GM21423 (cell line): ENCODE measurements around the gene SHE.
"Not testable (repeated sequence)": the region's sequence is repeated elsewhere in the genome, so short reads cannot be mapped to it uniquely, and the experiment has no call there.

Experiments used
- ATAC-seq: cut with Tn5 transposase; IDR thresholded peaks from one replicate; pipeline ENCODE4 v1.9.1; 2021; ENCODE audit warnings: mild to moderate bottlenecking, moderate library complexity; ENCODE audit not compliant: unreplicated experiment

Gene SHE

DNA sequence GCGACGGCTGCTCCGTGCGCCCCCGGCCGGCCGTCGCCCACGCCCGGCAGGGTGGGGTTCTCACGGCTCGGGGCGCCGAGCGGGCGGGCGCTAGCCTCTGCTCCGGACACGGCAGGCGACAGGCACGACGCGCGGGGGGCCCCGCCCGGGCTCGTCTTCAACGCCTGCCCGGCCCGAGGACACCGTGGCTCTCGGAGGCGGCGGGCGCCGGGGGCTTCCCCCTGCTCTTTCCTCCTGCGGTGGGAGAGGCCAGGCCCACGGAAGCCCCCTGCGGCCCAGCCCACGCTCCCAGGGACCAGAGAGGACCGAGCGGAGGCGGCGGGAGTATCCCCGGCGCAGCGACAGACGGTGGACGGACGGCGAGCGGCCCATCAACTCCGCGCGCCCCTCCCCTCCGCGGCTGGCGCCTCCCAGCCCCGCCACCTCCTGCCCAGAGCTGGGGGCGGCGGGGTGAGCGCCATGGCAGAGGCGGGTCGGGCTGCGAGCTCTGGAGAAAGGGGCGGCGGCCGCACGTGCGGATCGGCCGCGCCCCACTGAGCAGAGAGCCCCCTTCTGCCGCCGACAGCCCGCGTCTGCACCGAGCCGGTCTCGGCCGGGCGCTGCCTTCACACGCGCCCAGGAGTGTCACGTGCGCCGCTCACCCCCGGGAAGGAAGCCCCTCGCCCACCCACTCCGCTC lies at the start of gene SHE, which contains the start of gene TDRD10:
Gene SHE, minus strand, starts transcription at position 347 of the 678 bp plus-strand sequence. CDS start 386 bp downstream, outside the sequence.
Gene TDRD10, plus strand, starts transcription at position 154 of the 678 bp plus-strand sequence. CDS start 4,685 bp downstream, outside the sequence.
- no peak for ATAC-seq

- no peak for ATAC-seq
These were observed 49.3 kb upstream of the SHE start for GRCh38 chr1:154551474-154551873.

DNA sequence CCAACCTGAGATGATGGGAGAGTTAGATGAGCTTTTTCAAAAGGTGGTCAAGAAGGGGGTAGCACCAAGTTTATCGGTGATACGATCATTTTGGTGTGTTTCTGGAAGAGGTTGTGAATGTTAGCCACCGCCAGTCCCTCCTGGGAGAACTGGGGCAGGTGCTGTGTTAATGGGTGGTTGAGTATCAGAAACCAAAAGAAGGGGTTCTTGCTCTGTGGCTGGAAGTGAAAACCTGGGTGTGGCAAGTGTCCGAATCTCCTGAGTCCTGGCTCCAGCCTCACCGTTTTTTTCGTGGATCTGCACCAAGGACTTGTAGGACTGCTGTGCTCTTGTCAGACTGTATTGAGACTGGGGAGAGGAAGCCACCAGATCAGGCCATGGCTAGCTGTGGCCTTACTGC lies 48.4 kb upstream of the SHE start:
- no peak for ATAC-seq

DNA sequence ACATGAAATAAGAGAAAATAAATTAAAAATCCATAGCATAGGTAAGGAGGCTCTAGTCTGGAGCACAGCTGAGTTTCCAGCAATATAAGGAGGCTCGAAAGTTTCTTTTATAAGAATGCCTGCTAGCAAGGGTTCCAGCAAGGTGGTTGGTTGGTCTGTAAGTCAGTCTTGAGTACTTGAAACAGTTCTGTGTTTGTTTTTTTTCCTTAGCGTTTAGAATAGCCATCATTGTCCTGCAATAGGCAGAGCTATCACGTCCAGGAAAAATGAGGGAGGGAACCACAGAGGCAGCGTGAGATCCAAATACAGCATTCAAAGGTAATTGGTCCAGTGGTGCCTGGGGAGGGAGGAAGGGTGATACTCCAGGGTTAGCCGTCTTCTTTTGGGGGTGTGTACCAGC lies 47.9 kb upstream of the SHE start:
- no peak for ATAC-seq

- no peak for ATAC-seq
These were observed 47.1 kb upstream of the SHE start for GRCh38 chr1:154549202-154549770.

DNA sequence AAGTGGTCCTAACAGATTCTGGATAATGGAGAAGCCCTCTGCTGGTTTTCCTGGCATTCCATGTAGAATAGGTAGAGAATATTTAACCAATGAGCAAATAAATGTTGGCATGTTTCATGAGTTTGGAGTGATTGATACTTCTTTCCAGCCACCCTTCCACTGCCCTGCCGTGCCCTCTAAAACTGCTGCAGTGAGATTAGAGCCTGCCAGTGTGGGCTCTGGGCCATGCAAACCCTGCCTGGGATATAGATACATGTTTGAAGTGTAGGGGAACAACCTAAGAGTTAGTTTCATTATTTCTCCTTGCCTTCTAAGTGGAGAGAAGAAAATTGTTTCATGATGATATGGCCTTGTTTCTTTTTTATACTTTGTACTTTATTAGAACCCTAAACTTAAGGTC lies 45.8 kb upstream of the SHE start:
- ATAC-seq: no peak

GRCh38 chr1:154547105-154547732 lies 45.0 kb upstream of the SHE start:
- ATAC-seq: no peak

DNA sequence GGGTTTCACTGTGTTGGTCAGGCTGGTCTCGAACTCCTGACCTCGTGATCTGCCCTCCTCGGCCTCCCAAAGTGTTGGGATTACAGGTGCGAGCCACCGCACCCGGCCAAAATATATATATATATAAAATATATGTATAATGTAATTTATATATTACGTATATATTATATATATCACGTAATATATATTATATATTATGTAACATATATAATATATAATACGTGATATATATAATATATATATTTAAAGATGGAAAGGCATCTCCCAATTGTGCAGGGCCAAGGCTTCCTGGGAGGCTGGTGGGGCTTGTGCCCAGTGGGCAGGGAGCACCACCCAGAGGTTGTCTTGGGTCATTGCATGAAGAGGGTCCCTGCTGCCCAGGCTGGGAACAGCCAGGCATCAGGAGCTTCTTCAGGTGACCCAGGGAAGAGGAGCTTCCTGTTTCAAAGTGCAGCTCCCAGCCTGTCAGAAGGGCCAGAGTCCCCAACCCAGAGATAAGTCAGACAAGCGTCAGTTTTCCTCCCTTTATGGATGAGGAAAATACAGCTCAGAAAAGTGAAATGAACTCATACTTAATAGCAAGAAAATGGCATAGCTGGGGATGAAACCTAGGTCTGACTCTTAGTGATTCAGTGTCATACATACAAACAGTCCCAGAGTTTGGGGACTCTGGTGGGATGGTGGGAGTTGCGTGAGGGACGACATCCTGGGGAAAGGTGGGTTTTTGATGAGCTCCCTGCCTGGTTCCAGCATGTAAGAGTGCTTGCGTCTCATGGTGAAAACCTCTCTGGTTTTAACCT lies 44.3 kb upstream of the SHE start:
- ATAC-seq: no peak

DNA sequence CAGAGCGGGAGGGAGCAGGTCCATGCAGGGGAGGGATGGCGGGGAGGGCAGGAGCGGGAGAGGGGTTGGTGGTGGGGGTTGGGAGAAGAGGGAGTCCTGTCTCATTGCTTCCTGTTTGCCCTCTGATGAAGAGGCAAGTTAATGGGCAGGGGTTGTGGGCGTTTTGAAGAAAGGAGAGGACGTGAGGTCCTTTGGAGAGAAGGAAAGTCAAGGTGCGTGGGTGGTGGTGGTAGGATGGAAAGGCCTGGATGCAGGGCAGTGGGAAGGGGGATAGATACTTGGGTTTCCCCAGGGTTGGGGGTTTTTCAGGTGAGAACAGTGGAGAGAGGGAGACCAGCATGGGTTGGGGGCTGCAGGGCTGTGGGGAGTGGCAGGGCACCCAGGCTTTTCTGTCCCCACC lies 39.0 kb upstream of the SHE start:
- ATAC-seq: no peak

- ATAC-seq: no peak
These were observed 37.6 kb upstream of the SHE start for GRCh38 chr1:154539486-154540483.

- ATAC-seq: no peak
These were observed 34.4 kb upstream of the SHE start for GRCh38 chr1:154536570-154536969.

DNA sequence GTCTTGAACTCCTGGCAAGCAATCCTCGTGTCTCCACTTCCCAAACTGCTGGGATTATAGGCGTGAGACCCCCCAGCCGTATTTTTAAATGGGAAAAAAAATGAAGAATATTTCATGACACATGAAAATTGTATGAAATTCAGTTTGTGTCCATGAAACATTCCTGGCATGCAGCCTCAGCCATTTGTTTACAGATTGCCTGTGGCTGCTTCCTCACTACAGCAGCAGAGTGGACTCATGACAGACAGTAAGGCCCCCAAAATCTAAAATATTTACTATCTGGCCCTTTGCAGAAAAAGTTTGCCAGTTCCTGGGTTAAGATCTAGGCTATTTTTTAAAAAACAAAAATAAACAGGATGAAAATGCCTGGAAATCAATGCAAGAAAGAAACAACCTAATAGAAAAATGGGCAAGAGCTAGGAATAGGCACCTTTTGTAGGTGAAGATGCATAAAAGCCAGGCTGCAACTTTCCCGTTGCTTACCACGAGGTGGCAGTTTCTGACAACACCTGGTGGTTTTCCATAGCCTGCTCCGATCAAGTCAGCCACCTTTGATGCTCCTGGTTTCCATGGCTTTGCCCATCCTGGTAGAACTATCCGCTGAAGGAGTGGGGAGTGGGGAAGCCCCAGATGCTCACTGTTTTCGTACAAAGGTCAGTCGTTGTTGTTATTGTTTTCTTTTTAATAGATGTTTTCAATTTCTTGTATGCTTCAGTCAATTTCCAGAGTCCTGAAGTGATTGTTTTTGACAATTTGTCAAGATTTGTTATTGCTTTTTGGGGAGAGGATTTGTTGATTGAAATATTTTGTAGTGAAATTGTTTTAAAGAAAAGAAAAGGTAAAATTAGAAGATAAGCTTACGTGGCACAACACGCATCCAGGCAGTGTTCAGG lies 32.0 kb upstream of the SHE start:
- no peak for ATAC-seq

GRCh38 chr1:154531950-154532349 lies 29.7 kb upstream of the SHE start:
- not testable (repeated sequence) for ATAC-seq

- ATAC-seq: no peak
These were observed 27.1 kb upstream of the SHE start for GRCh38 chr1:154529308-154529707.

DNA sequence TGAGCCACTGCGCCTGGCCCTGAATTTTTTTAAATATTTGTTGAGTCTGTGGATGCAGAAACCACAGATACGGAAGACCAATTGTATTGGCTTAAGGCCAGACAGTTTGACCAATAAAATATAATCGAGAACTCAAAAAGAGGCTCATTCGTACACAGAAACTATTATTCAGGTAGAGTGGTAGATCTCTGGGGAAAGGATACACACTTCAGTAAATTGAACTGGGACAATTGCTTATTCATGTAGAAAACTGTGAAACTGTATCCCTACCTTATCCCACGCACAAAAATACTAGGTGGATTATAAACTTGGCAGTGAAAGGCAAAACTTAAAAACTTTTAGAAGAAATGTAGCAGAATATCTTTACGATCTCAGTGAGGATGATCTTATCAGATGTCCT lies 25.0 kb upstream of the SHE start:
- ATAC-seq: no peak

DNA sequence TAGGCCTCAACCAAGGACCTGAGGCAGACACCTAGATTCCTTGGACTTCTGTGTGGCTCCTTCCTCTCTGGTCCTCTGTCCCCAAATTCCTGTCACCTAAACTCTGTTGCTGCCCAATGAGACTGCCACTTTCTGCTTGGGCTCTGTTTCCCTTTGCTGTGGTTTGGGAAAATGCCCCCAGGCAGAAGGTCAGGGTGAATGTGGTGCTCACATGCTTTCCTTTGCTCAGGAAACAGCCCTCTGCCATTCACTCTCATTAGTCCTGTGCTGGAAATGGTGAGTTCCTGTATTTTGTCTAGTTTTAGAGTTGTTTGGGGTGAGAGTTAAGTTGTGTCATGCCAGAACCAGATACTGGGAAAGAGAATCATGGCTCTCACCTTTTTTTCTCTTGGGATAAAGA lies 22.7 kb upstream of the SHE start:
- no peak for ATAC-seq

GRCh38 chr1:154521695-154522094 lies 19.5 kb upstream of the SHE start:
- no peak for ATAC-seq

DNA sequence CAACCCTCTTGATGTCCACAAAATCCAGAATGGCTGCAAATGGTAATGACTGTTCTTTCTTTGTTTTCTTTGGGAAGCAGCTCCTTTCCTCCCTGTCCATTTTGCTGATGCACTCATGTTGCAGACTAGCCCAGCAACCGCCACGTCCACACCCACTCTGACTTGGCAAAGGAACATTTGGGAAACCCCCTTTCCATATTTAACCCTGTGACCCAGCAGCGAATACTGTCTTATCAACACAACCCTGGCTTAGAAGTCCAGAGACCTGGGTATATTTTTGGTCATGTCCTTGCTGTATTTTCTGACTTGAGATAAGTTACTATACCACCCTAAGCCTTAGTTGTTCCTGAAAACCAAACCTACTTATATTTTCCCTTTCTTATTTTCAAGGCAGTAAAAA lies 18.1 kb upstream of the SHE start:
- no peak for ATAC-seq

DNA sequence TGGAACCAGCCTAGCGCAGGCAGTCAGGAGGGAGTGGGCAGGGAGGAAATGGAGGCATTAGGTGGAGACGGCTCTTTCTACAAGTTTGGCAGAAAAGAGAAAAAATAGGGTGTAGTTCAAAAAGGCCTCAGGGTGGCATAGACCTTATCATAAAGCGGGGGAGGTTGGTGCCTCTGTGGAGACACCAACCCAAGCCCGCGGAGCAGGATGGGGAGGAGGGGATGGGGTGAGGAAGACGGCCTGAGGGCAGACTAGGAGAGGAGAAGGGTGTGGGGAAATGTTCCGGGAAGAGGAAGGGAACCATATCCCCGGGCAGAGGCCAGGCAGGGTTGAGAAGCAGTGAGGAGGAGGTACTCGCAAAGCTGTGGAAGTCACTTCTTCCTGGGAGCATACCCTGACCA lies 17.4 kb upstream of the SHE start:
- no peak for ATAC-seq
